ENCODE measurements around the gene BARHL1.

Gene BARHL1

DNA sequence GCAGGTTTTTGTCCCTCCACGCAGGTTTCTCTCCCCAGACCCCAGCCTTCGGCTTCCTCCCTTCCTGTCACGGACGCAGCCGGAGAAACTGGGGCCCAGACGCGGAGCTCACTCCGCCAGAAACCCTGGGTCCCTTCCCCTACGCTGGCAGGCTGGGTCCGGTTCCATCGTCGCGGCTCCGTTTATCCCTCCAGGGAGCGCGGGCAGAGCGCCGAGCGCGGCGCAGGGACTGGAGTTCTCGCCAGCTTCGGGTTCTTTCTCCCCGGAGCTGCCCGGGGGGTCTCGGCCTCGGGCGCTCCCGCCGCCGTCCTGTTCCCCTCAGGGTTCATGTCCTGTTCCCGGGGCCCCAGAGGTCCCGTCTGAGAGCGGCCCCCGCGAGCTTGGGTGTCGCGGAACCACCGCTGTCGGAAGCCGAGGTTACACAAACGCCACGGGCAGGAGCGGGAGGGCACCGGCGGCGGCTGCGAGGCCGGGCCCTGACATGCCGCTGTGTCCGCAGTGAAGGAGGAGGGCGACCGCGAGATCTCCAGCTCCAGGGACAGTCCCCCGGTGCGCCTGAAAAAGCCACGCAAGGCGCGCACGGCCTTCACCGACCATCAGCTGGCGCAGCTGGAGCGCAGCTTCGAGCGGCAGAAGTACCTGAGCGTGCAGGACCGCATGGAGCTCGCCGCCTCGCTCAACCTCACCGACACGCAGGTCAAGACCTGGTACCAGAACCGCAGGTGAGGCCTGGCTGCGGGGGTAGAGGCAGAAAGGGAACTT, 4.6 kb downstream of the BARHL1 start:
- DNase-seq = no peak

DNA sequence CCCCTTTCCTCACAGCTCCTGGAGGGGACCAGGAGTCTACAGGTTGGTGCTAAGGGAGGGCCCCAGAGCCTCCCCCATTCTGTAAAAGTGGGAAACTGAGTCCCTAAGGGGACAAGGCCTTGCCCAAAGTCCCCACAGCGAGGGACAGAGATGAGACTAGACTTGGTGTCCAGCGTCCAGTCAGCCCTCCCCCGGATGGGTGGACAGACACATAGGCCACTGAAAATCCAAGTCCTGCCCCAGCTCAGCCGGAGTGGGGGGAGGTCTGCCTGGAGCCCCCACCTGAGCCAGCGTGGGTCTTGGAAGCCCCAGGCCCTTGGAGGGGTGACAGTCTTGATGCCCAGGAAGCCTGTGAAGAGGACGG, 5.2 kb downstream of the BARHL1 start:
- no peak for DNase-seq

DNA sequence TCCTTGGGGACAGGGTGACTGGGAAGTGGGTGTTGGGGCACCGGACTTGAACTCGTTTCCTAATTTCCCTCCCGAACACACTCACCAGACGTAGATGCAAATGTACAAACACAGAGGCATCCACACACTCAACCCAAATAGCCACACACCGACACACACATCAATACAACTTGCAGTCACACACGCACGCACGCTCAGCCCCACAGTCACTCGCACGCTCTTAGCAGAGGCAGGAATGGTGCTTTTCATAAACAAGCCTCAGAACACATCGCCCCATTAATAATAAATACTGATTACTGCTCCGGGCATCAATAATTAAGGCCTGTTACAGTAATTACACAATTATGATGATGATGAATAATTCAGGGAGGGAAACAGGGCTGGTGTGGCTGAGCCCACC, 5.7 kb downstream of the BARHL1 start:
- no peak for DNase-seq

DNA sequence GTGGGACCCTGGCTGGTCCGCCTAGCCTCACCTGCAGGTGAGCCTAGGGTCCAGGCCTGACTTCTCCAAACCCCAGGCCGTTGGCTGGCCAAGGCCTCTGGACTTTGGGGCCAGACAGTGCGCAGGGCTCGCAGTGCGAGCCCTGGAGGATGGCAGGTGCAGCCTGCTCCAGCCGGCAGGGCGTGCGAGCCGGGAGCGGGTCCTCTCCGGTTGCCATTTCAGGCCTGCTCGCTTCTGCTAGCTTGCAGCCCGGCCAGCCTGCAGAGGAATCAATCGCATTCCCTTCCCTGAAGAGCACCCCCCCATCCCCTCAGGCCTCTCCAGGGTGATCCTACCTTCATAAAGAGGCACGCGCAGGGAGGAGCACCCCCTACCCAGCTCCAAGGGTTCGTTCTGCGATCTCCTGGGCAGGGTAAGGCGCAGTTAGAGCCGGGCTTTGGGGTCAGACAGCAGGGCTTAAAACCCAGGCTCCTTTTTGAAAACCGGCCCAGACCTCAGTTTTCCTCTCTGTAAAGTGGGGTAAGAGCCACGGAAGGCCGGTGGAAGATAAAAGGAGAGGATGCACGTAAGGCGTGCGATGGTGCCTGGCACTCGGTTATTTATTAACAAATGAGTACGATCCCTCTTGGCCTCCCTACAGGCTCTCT, 6.2 kb downstream of the BARHL1 start:
- DNase-seq = no peak

DNA sequence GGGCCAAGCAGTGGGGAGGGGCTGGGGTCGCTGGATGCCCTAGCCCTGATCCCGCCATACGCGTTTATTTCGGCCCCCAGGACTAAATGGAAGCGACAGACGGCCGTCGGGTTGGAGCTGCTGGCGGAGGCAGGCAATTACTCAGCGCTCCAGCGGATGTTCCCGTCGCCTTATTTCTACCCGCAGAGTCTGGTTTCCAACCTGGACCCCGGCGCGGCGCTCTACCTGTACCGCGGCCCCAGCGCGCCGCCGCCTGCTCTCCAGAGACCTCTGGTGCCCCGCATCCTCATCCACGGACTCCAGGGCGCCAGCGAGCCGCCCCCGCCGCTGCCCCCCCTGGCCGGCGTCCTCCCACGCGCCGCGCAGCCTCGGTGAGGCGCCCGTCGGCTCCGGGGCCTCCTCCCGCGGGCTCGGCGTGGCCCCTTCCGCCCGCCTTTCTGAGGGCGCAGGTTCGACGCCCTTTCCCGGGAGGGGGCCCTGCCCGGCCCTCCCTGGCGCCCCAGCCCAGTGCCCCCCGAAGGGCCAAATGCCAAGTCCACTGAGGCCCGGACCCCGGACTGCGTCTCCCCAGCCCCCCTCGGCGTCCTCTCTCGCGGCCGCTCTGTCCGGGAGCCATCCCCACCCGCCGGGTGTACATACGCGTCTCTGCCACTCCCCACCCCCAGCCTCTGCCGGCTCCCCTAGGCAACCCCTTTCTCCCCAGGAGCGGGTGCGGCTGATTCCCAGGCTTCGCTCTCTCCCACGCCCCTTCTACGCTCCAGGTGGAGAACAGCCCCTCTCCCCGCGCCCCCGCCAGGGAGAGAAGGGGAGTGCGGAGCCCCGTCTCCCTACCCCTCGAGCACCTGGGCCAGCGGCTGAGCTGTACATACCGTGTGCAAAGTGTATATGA, 7.0 kb downstream of the BARHL1 start:
- no peak for DNase-seq

DNA sequence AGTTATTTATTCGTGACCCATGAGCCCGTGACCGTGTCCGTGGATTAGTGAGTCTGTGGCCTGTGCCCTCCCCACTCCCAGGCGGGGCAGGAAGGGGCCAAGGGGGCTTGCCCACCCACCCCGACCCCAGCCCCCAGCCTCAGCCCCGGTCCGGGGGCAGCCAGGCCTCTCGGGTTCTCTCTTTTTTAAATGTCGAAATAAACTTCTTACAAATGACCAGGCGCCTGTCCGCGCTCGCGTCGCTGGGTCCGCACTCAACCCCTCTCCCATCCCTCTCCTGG, 7.6 kb downstream of the BARHL1 start:
- DNase-seq = no peak

DNA sequence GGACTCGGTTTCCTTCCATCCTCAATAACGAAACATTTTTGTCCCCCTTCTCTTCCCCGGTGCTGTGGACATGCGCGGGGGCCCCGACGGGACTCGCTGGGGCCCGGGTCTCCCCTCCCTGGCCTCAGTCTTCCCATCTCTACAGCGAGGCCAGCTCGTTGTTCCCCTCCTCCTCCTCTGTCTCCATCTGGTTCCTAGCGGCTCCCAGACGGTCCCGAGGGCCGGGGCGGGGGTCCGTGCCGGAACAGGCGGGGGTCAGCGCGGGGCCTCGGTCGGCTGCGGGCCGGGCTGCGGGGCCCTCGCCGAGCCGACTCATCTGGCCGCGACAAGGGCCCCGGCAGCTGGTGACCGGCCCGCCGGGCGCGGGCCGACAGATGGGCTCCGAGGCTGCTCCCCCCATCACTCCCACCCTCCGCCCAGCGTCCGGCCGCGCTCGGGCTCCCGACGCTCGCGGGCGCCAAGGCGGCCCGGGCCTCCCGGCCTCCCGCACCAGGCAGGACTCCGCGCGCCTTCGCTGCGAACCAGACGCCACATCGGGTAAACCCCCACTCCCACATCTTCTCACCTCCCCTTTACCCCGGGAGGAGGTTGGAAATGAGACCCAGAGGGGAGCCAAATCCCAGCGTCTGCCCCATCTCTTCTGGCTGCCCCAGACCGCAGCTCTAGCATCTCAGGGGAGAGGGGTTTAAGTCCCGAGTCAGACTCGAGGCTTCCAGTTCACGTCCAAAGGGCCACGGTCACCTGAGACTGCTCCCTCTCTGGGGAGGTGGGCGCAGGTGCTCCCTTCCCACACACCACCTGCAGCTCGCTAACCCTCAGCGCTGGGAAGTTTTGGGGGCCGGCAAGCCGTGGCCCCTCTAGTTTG, 8.1 kb downstream of the BARHL1 start:
- DNase-seq = no peak

DNA sequence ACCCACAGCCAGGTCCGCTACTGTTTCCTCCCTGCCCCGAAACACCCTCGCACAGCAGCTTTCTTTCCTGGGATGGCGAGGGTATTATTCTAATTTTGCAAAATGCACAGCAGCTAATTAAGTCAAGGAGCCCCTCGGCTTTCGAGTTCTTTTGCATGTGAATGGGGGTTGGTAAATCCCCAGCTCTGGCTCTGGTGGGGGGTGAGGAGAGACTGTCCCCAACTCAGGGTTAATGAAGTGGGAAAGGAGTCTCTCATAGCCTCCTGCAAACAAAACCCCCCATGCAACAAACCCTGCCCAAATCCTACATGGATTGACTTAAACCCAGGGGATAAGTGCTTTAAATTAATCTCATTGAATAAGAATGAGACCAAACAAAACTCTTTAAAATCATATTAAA, 8.8 kb downstream of the BARHL1 start:
- no peak for DNase-seq

DNA sequence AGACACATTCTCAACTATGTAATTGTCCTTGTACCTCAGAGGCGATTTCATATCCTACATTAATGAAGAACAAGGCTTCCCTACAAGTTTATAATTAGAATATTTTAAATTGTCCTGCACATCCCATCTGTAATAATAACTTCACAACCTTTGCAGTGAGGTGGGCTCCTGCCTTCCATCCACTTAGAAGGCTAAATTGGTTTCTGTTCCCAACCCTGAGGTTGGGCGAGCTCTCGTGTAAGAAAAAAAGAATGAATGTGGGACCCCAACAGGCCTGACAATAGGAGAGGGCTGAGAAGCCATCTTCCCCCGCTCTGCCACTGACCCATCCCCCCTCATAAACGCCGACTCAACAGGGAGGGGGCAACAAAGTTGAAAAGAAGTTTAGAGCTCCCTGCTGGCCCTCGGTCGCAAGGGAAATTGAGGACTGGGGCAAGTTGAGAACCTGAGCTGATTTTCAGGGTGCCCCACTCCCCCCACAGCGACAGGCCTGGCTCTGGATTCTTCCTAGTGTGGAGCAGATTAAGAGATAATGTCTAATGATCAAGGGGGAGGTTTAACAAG, 9.4 kb downstream of the BARHL1 start:
- DNase-seq = no peak

DNA sequence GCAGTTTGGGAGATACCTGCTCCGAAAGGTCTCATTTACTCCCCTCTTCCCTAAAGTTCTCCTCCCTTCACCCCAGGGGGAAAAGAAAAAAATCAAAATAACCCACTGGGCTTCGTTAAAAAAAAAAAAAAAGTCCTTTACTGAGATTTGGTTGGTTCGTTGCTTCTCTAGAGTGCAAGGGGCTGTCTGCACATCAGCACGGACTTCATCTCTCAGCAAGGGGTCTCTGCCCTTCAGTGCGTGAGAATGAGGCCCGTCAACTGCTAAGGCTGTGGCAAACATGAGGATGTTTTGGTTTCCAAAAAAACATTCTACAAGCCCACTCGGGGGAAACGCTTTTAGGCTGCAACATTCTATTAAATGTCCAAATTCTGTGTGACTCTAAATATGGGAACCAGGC, 10.0 kb downstream of the BARHL1 start:
- no peak for DNase-seq

DNA sequence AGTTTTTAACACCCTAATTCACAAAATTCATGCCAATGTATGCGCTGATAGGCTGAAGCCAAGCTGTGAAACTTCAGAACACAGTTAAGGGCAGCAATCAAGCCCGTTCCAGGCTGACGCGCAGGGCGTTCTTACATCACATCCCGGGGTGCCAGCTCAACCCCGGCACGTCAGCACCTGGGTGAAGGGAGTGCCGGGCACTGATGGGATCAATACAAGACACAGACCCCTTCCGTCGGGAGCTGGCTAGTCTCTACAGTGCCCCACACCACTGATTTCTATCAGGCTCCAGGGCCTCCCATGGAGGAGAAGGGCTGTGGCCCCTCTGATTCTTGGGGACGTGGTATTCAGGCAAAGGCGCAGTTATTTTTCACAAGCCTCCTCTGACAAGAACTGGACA, 12.0 kb downstream of the BARHL1 start:
- no peak for DNase-seq

DNA sequence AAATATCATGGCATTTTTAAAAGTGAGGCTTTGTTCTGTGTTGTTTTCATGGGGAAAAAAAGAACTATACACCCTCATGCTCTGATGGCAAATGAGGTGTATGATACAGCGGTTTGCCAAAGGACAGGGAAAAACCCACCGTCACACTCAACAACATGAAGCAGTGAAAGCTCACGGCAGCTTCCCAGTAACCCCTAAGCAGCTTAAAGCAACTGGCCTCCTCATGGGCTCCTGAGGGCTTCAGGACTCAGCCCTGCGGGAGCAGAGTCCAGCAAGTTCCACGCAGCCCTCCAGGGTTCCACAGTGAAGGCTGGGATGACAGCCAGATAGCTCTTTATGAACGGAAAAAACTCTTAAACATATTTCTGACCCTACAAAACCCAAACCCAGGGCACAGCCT, 12.9 kb downstream of the BARHL1 start:
- no peak for DNase-seq

DNA sequence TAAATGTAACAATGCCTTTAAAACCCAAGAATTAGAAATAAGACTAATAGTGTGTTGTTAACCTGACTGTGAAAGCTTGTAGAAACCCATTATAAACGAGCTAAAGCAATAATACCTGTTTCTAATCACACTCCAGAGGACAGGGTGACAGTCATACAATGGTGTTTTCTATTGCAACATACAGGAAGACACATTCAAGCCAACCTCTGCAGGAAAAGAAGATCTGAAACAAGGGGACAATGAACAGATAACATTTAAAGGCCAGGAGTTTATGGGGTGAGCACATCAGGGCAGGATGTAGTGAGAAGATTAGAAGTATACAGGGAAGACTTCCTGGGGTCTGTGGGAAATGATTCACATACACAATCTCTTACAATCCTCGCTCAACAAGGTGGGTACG, 13.8 kb downstream of the BARHL1 start:
- DNase-seq = no peak

DNA sequence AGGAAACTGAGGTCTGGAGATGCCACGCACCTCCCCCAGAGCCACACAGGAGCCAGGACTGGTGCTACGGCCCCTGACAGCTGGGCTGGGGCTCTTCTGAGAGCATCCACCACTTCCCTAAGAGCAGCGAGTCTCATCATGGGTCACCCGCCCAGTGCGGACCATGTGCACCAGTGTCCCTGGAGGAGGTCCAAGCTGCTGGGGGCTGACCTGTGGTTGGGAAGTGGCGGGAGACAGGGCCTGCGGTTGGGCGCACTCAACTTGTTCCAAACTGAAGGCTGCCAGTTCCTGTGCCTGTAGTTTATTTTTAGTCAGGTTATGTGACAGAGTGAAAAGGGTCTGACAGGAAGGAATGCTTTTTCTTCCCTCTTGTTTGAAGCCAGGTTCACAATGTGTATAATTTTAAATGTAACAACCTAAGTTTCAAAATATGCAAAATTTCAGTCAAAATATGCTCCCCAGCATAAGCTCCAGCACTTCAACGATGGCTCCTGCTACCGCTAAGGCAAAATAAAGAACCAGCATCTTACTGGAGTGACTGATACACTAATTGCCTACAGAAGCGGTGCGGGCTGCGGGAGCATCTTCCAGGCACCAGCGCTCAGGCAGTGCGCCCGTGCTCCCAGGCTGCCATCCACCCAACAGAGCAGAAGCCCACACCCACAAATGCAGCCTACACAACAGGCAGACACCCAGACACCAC, 14.8 kb downstream of the BARHL1 start:
- peak in 23 of 56 donors; percentile 1 to 59 (median 20) for DNase-seq

DNA sequence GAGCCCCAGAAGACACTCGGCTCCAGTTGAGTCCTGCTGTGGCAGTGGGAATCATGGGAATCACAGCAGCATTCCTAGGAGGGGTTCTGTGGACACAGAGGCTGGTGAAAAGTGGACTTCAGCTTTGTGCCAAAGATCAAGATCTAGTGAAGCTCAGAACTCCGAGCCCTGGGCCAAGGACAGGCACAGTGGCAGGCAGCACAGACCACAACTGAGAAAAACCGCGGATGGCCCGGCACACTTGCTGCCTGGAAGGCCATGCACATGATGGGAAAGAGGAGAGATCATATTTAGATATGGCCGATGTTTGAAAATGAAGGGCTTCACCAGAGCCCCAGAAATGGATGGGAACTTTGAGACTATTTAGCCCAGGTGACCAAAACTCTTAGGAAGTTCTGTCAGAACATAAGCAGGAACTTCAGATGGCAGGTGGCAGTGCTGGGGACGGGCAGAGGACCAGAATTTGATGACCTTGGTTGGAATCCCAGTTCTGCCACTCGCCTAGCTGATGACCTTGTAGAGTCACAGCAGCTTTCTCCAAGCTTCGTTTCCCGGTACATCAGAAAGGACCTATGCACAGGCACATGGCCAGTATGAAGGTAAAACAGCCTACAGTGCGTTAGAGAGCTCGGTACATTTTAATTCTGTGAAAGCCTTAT, 18.0 kb downstream of the BARHL1 start:
- no peak for DNase-seq

DNA sequence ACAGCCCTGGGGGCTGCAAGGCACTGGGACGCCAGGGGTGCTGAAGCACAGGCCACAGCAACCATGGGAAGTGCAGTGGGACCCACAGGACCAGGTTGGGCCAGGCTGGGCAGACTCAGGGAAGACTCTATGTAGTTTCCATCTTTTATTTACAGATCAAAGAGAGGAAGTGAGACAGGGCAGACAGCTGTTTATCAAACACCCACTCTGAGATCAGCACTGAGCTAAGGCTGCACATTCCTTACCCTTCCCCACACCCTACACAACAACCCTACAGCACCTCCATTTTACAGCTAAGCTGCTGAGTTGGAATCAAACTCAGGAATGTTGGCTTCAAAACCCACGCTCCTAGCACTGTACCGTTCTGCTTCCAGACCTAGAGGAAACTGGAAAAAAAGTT, 19.8 kb downstream of the BARHL1 start:
- DNase-seq = no peak

DNA sequence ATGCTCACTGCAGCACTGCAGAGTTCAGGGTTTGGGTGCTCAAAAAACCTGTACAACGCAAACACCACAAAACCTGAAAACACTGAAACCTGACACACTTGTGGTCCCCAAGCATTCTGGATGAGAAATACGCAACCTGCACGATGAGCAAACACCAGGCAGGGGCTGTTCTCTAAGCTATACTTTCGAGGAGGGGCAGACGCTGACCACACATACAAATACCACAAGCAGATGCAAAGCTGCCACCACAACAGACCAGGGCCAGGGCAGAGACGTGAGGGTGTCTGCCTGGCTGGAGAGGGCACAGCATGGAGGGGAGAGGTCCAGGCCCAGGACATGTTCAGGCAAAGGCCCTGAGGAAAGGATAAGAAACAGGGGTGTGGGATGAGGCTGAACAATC, 23.0 kb downstream of the BARHL1 start:
- no peak for DNase-seq

DNA sequence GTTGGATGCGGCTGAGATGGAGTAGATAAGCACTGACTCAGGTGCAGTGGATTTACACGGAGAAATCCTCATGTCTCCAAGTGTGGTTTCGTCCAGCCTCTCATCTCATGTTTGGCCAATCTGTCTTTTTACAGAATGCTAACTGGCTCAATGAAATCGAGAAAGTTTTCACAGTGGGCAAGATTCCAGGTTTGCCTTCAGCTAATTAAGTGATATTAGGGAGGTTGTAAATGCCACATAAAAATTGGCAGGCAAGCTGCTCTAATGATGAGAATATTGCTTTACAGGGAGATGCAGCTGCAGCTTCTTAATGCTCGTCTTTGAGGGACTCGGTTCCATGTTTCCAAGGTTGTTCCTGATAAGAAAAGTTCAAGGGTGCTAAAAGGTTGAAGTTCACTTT, 23.7 kb downstream of the BARHL1 start:
- DNase-seq = peak in 1 of 56 donors; percentile 31

DNA sequence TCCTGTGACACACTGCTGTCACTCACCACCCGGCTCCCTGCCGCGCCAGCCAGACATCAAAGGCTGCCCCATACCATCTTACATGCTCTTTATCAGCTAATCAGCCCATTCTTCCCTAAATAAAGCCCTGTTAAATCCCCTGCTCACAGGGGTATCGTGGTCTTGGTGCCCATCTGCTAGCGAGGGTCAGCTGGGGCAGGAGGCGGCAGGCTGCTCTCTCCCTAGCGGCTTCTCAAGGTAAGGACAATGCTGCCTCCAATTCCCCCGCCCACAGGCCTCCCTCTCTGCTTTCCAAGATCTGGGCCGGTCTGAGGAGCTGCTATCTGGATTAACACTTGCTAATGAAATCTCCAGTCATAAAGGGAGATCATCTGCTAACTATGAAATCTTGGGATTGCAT, 26.8 kb downstream of the BARHL1 start:
- peak in 2 of 56 donors; percentile 11 to 17 for DNase-seq

DNA sequence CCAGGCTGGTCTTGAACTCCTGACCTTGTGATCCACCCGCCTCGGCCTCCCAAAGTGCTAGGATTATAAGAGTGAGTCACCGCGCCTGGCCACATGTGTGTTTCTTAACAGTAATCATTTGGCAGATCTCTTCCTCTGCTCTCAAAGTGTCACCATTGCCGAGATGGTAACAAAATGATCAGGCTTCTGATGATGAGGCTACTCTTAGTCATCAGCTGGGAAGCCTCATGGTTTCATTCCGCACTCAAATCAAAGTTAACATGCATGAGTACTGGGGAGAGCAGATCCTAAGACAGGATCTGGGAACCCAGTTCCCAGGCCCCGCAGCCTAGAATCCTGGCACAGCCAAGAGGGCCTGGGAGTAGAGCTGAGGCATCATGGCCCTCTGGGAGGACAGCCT, 27.4 kb downstream of the BARHL1 start:
- no peak for DNase-seq

Data from amygdala (tissue), 56 donors.